ENCODE results near the gene ELOVL1. TPM values are rescaled to one million over a fixed set of nuclear protein-coding genes. Genes with fewer than 3 reads are reported as not detected.
A peak's percentile ranks its signal among the peaks of the same experiment; 100 is the strongest.

Gene ELOVL1
- total and polyA plus RNA-seq, 2 of the 13 experiments (the other 11 are each of a cell fraction or from before 2014, with no cell fraction given), result 55.2 to 77.4 TPM

DNA sequence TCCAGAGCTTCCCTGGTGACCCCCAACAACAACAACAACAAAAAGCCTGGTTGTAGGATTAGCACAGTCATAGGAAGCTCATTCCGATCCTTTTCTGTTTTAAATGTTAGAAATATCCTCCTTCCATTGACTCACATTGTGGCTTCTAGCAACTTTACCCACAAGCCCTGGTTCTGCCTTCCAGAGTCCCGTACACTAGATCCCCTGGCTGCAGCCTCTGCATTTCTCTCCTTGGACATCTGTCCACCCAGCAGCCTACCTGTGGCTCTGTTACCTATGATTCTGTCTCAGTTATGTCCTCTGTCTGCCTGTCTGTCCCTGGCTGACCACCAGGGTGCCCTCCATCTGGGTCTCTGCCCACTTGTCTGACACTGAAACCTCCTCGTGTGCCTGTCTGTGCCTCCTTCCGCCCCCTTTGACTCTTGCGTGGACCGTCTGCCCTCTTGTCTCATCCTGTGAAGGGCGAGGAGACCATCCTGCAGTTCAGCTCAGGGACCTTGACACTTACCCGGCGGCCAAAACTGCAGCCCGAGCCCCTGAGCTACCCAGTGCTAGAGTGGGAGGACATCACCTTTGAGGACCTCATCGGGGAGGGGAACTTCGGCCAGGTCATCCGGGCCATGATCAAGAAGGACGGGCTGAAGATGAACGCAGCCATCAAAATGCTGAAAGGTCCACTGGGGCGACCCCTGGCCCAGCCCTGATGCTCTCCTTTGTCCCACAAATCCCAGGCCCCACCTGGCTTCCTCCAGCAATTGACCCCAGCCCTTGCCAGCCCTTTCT is 50.9 kb downstream of the ELOVL1 start:
- H2AFZ ChIP-seq (ENCODE audit: low read length), result no peak overlapping the region
- ATAC-seq (peak; percentile 56), DNase-seq (ENCODE audit: low spot score) (no peak), FAIRE-seq (no peak)
- ChIA-PET CTCF (ENCODE audit: low intra/inter-chr PET ratio, low total read pairs) (no interaction called here), POLR2A (interaction anchor here (1.1 kb wide), 1 partner anchor 42 kb away, joined by 3 read pairs; the partner anchor contains the start of gene CDC20)
- in situ Hi-C loops (cut with HindIII; ENCODE audit: extremely low pct_ligation_motif_present, low pct_unique_long_range_greater_than_20kb), result no loop called here
- H4K20me1 ChIP-seq (ENCODE audit: insufficient read depth, low read length), result no peaks in the 10 kb centered on the region
- no peaks in the 10 kb centered on the region for H3K9me3 ChIP-seq (ENCODE audit: low read length)
- BruUV-seq (replicated peaks), result no TSS peak
- H3K4me2 ChIP-seq (ENCODE audit: low read depth, low read length), result no peak overlapping the region
- WGBS (ENCODE audit: low lambda C conversion rate), result 51% methylated on average over 9 of the region's 16 CpGs
- no peak overlapping the region for H3K9ac ChIP-seq (ENCODE audit: insufficient read depth, low read depth, low read length)
- intact Hi-C loops (cut with micrococcal nuclease; ENCODE audit: unreplicated experiment), result no loop called here
- no peaks in the 10 kb centered on the region for H3K79me2 ChIP-seq (ENCODE audit: insufficient read depth, low read length)
- peaks cover 7 to 32% of the 10 kb centered on the region in 2 experiments for H3K27me3 ChIP-seq (ENCODE audit: control insufficient read depth in 1 of 2, insufficient read depth in 2 of 2, low read length in 2 of 2)
- no peaks in the 10 kb centered on the region for H3K36me3 ChIP-seq (replicated peaks in 1 of 2; ENCODE audit: control insufficient read depth in 1 of 2, insufficient read depth in 2 of 2, low read length in 2 of 2)
- TF ChIP-seq JUN (CRISPR knock-in tag; IDR thresholded peaks at IDR 0.05), result no peak
- TF ChIP-seq, protein P1, sequence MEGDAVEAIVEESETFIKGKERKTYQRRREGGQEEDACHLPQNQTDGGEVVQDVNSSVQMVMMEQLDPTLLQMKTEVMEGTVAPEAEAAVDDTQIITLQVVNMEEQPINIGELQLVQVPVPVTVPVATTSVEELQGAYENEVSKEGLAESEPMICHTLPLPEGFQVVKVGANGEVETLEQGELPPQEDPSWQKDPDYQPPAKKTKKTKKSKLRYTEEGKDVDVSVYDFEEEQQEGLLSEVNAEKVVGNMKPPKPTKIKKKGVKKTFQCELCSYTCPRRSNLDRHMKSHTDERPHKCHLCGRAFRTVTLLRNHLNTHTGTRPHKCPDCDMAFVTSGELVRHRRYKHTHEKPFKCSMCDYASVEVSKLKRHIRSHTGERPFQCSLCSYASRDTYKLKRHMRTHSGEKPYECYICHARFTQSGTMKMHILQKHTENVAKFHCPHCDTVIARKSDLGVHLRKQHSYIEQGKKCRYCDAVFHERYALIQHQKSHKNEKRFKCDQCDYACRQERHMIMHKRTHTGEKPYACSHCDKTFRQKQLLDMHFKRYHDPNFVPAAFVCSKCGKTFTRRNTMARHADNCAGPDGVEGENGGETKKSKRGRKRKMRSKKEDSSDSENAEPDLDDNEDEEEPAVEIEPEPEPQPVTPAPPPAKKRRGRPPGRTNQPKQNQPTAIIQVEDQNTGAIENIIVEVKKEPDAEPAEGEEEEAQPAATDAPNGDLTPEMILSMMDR (CRISPR knock-in tag; IDR thresholded peaks at IDR 0.05), result peak; percentile 31
- no peak for TF ChIP-seq ZSCAN21 (CRISPR knock-in tag; IDR thresholded peaks at IDR 0.05; ENCODE audit: borderline replicate concordance)
- no peak for TF ChIP-seq ZNF30 (CRISPR knock-in tag; IDR thresholded peaks at IDR 0.05)
- no peak overlapping the region for H3K4me3 ChIP-seq (replicated peaks in 1 of 3; ENCODE audit: insufficient read depth in 1 of 3, low read depth in 2 of 3, low read length in 3 of 3)
- H3K27ac ChIP-seq (ENCODE audit: extremely low read length, insufficient read depth, low read length), result no peak overlapping the region
- H3K4me1 ChIP-seq (ENCODE audit: insufficient read depth, low read length), result peaks cover 35% of the 10 kb centered on the region
